ENCODE data around the gene SHISA5. TPM values are rescaled to one million over a fixed set of nuclear protein-coding genes. Genes with fewer than 3 reads are reported as not detected.

SHISA5 gene
- total RNA-seq, 1 experiment from 2014 or later = 104 TPM

DNA sequence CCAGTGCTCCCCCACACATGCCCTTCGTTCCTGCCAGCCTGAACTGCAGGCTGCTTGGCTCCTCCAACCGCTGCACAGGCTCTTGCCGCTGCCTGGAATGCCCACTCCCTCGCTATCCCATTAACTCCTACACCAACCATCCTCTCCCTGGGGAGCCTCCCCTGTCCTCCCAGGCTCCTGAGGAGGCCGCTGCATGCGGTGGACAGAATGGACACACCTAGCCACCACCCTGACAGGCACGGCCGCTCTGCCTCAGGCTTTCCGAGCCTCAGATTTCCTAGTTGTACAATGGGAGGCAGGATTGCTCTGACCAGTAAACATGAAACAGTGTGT lies 76.4 kb downstream of the SHISA5 start:
- Histone ChIP-seq H3K4me1 (ENCODE audit: control insufficient read depth in 1 of 2, insufficient read depth in 2 of 2, low read length in 2 of 2) (peaks cover 25 to 41% of the 10 kb centered on the region in 2 experiments), H3K9ac (ENCODE audit: low read length) (no peak overlapping the region), H3K4me2 (ENCODE audit: low read length) (peak overlapping the region; percentile 91; the same call in 1 of the 2 replicates), H2AFZ (ENCODE audit: low read depth, low read length, poor library complexity, severe bottlenecking) (no peak overlapping the region), H3K4me3 (replicated peaks in 1 of 2; ENCODE audit: low read depth in 1 of 2, low read length in 2 of 2) (no peak overlapping the region), H3K36me3 (ENCODE audit: control insufficient read depth in 1 of 2, insufficient read depth in 2 of 2, low read length in 2 of 2) (peaks cover 0 to 7% of the 10 kb centered on the region in 2 experiments; a peak in 1 of 4 replicates), H3K9me2 (ENCODE audit: insufficient read depth) (no peaks in the 10 kb centered on the region), H3K27ac (ENCODE audit: low read depth, low read length) (no peak overlapping the region), H3K27me3 (ENCODE audit: insufficient read depth, low read length) (no peaks in the 10 kb centered on the region), H3K79me2 (ENCODE audit: insufficient read depth, low read length) (no peaks in the 10 kb centered on the region; the same call in 1 of the 2 replicates), H3K9me3 (ENCODE audit: control insufficient read depth in 1 of 2, insufficient read depth in 1 of 2, low read depth in 1 of 2, low read length in 2 of 2) (no peaks in the 10 kb centered on the region), H4K20me1 (ENCODE audit: insufficient read depth) (no peaks in the 10 kb centered on the region)
- intact Hi-C loops (cut with micrococcal nuclease) = no loop called here
- ChIA-PET POLR2A (no interaction called here), CTCF (interaction anchor here (1.0 kb wide), 1 partner anchor 9 kb away, joined by 3 read pairs; no protein-coding TSS in a partner anchor), RAD21 (ENCODE audit: low non-redundant PET in 1 of 2, low total read pairs in 2 of 2, uncharacterized antibody in 2 of 2, unreplicated experiment in 2 of 2) (no interaction called here)
- TF ChIP-seq SP1 (IDR thresholded peaks at IDR 0.05; ENCODE audit: low read depth) (no peak), ZNF274 (IDR thresholded peaks at IDR 0.05; ENCODE audit: low read depth, low read length) (no peak), POLR2AphosphoS5 (IDR thresholded peaks at IDR 0.05; ENCODE audit: low read depth, low read length) (no peak), ZFX (IDR thresholded peaks at IDR 0.05) (no peak), YY1 (IDR thresholded peaks at IDR 0.05; ENCODE audit: extremely low read depth, insufficient replicate concordance, low read depth, low read length) (no peak), CBX3 (IDR thresholded peaks at IDR 0.05; ENCODE audit: low read depth) (no peak), SIN3A (IDR thresholded peaks at IDR 0.05; ENCODE audit: low read depth) (no peak), CEBPB (IDR thresholded peaks at IDR 0.05; ENCODE audit: low read depth) (no peak), SRF (IDR thresholded peaks at IDR 0.05; ENCODE audit: low read depth) (no peak), FOSL1 (IDR thresholded peaks at IDR 0.05; ENCODE audit: low read depth) (no peak), TCF7L2 (IDR thresholded peaks at IDR 0.05; ENCODE audit: borderline replicate concordance, extremely low read depth, insufficient read depth, insufficient read length) (no peak), EGR1 (IDR thresholded peaks at IDR 0.05; ENCODE audit: low read depth) (no peak), POLR2A (IDR thresholded peaks at IDR 0.05; ENCODE audit: borderline replicate concordance, extremely low read depth, insufficient read depth, insufficient read length) (no peak), EZH2 (IDR thresholded peaks at IDR 0.05) (no peak), ATF3 (IDR thresholded peaks at IDR 0.05) (no peak), ELF1 (IDR thresholded peaks at IDR 0.05; ENCODE audit: borderline replicate concordance, low read depth) (no peak)
- TF ChIP-seq, protein P1, sequence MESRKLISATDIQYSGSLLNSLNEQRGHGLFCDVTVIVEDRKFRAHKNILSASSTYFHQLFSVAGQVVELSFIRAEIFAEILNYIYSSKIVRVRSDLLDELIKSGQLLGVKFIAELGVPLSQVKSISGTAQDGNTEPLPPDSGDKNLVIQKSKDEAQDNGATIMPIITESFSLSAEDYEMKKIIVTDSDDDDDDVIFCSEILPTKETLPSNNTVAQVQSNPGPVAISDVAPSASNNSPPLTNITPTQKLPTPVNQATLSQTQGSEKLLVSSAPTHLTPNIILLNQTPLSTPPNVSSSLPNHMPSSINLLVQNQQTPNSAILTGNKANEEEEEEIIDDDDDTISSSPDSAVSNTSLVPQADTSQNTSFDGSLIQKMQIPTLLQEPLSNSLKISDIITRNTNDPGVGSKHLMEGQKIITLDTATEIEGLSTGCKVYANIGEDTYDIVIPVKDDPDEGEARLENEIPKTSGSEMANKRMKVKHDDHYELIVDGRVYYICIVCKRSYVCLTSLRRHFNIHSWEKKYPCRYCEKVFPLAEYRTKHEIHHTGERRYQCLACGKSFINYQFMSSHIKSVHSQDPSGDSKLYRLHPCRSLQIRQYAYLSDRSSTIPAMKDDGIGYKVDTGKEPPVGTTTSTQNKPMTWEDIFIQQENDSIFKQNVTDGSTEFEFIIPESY (IDR thresholded peaks at IDR 0.05; ENCODE audit: extremely low read depth, insufficient replicate concordance, low read length) = no peak
- no TSS peak for BruUV-seq (replicated peaks)
- DNase-seq (ENCODE audit: low read depth, low spot score) = no peak
- no peak for ATAC-seq
